ENCODE measurements around the gene FRMD3. TPM values are rescaled to one million over a fixed set of nuclear protein-coding genes. Genes with fewer than 3 reads are reported as not detected.

The FRMD3 gene
- total RNA-seq, 1 experiment from 2014 or later, result 1.9 TPM

- no peaks in the 10 kb centered on the region for H3K27me3 ChIP-seq (ENCODE audit: insufficient read depth, low read depth)
- DNase-seq, result no peak
- H4K20me1 ChIP-seq (ENCODE audit: insufficient read depth), result no peaks in the 10 kb centered on the region
- H3K79me2 ChIP-seq (ENCODE audit: low read depth), result no peaks in the 10 kb centered on the region
- no peaks in the 10 kb centered on the region for H3K9me2 ChIP-seq (ENCODE audit: insufficient read depth)
- intact Hi-C loops (cut with micrococcal nuclease; ENCODE audit: unreplicated experiment), result no loop called here
- H3K36me3 ChIP-seq (ENCODE audit: low read depth), result no peaks in the 10 kb centered on the region
- TF ChIP-seq EZH2 (IDR thresholded peaks at IDR 0.05; ENCODE audit: low read depth) (no peak), CTCF (conservative IDR thresholded peaks at IDR 0.05) (no peak)
- BruUV-seq (replicated peaks), result no TSS peak
- no peak overlapping the region for H3K4me3 ChIP-seq
- H3K4me2 ChIP-seq, result no peak overlapping the region
- H3K9me3 ChIP-seq (ENCODE audit: insufficient read depth, low read depth), result no peaks in the 10 kb centered on the region
- no peak overlapping the region for H2AFZ ChIP-seq
- ChIA-PET CTCF (no interaction called here), POLR2A (ENCODE audit: unreplicated experiment) (no interaction called here)
- no peaks in the 10 kb centered on the region for H3F3A ChIP-seq (ENCODE audit: insufficient read depth, low read depth)
- H3K27ac ChIP-seq, result no peak overlapping the region
- H3K4me1 ChIP-seq (replicated peaks; ENCODE audit: insufficient read depth), result no peaks in the 10 kb centered on the region
Measured at GRCh38 chr9:83346655-83347420, 191.4 kb downstream of the FRMD3 start.

- H4K20me1 ChIP-seq (ENCODE audit: insufficient read depth), result no peaks in the 10 kb centered on the region
- H2AFZ ChIP-seq, result no peak overlapping the region
- H3K4me2 ChIP-seq, result no peak overlapping the region
- no peaks in the 10 kb centered on the region for H3K79me2 ChIP-seq (ENCODE audit: low read depth)
- no peaks in the 10 kb centered on the region for H3K27me3 ChIP-seq (ENCODE audit: insufficient read depth, low read depth)
- no peak for DNase-seq
- POLR2A ChIA-PET (ENCODE audit: unreplicated experiment), result no interaction called here
- BruUV-seq (replicated peaks), result no TSS peak
- H3K9me3 ChIP-seq (ENCODE audit: insufficient read depth, low read depth), result no peaks in the 10 kb centered on the region
- H3K9me2 ChIP-seq (ENCODE audit: insufficient read depth), result no peaks in the 10 kb centered on the region
- H3K27ac ChIP-seq, result no peak overlapping the region
- CTCF ChIA-PET, result no interaction called here
- intact Hi-C loops (cut with micrococcal nuclease; ENCODE audit: unreplicated experiment), result no loop called here
- no peaks in the 10 kb centered on the region for H3K36me3 ChIP-seq (ENCODE audit: low read depth)
- no peaks in the 10 kb centered on the region for H3F3A ChIP-seq (ENCODE audit: insufficient read depth, low read depth)
- TF ChIP-seq CTCF (conservative IDR thresholded peaks at IDR 0.05) (no peak), EZH2 (IDR thresholded peaks at IDR 0.05; ENCODE audit: low read depth) (no peak)
- no peak overlapping the region for H3K4me3 ChIP-seq
- no peaks in the 10 kb centered on the region for H3K4me1 ChIP-seq (replicated peaks; ENCODE audit: insufficient read depth)
Measured at GRCh38 chr9:83343366-83343999, 194.7 kb downstream of the FRMD3 start.

GRCh38 chr9:83342731-83343130 lies 195.5 kb downstream of the FRMD3 start:
- Histone ChIP-seq H3K9me2 (ENCODE audit: insufficient read depth) (no peaks in the 10 kb centered on the region), H3K9me3 (ENCODE audit: insufficient read depth, low read depth) (no peaks in the 10 kb centered on the region), H3K36me3 (ENCODE audit: low read depth) (no peaks in the 10 kb centered on the region), H3K27ac (no peak overlapping the region), H4K20me1 (ENCODE audit: insufficient read depth) (no peaks in the 10 kb centered on the region), H3K4me3 (no peak overlapping the region), H2AFZ (no peak overlapping the region), H3K4me2 (no peak overlapping the region), H3K79me2 (ENCODE audit: low read depth) (no peaks in the 10 kb centered on the region), H3K4me1 (replicated peaks; ENCODE audit: insufficient read depth) (no peaks in the 10 kb centered on the region), H3K27me3 (ENCODE audit: insufficient read depth, low read depth) (no peaks in the 10 kb centered on the region), H3F3A (ENCODE audit: insufficient read depth, low read depth) (no peaks in the 10 kb centered on the region)
- BruUV-seq (replicated peaks), result no TSS peak
- no peak for DNase-seq
- ChIA-PET POLR2A (ENCODE audit: unreplicated experiment) (no interaction called here), CTCF (no interaction called here)
- intact Hi-C loops (cut with micrococcal nuclease; ENCODE audit: unreplicated experiment), result no loop called here
- no peak for TF ChIP-seq CTCF (conservative IDR thresholded peaks at IDR 0.05)
- no peak for TF ChIP-seq EZH2 (IDR thresholded peaks at IDR 0.05; ENCODE audit: low read depth)
